Neuronal stem cell (in vitro differentiated cells): ENCODE data around the gene CD200R1.

Source experiments
- DNase-seq: peaks from one replicate; pipeline ENCODE4 v3.0.0-alpha.2; 2013; ENCODE audit warnings: low spot score
- H2AFZ ChIP-seq: one replicate; pipeline ENCODE4 v1.6.1; 2013; ENCODE audit warnings: mild to moderate bottlenecking, low read length, inconsistent platforms
- H2AK5ac ChIP-seq: 2 replicates; pipeline ENCODE4 v1.6.1; 2013; ENCODE audit warnings: low read depth, mild to moderate bottlenecking, inconsistent platforms, low read length, moderate library complexity, mixed read lengths
- H2BK120ac ChIP-seq: 2 replicates; pipeline ENCODE4 v1.6.1; 2013; ENCODE audit warnings: low read depth, mild to moderate bottlenecking, inconsistent platforms, low read length, moderate library complexity, mixed read lengths
- H2BK12ac ChIP-seq: one replicate; pipeline ENCODE4 v1.6.1; 2013; ENCODE audit warnings: low read length, inconsistent platforms
- H2BK15ac ChIP-seq: 2 replicates; pipeline ENCODE4 v1.6.1; 2013; ENCODE audit warnings: mild to moderate bottlenecking, low read length, inconsistent platforms, mixed read lengths
- H2BK5ac ChIP-seq: one replicate; pipeline ENCODE4 v1.6.1; 2013; ENCODE audit warnings: inconsistent platforms, mild to moderate bottlenecking, low read length, moderate library complexity
- H3K14ac ChIP-seq: one replicate; pipeline ENCODE4 v1.6.1; 2013; ENCODE audit warnings: low read length, inconsistent platforms
- H3K18ac ChIP-seq: 2 replicates; pipeline ENCODE4 v1.6.1; 2013; ENCODE audit warnings: low read length, inconsistent platforms
- H3K23ac ChIP-seq: 2 replicates; pipeline ENCODE4 v1.6.1; 2013; ENCODE audit warnings: low read depth, mild to moderate bottlenecking, mixed read lengths, low read length, inconsistent platforms; ENCODE audit not compliant: poor library complexity
- H3K27ac ChIP-seq: replicated peaks from 3 replicates; pipeline ENCODE4 v1.5.1; 2013; ENCODE audit warnings: low read length, inconsistent platforms
- H3K27me3 ChIP-seq, 3 experiments: 2 replicates each; pipeline ENCODE4 v1.6.1; 2013; ENCODE audit warnings: low read length in 3 of 3, mild to moderate bottlenecking in 2 of 3, inconsistent platforms in 1 of 3, low read depth in 1 of 3, mixed read lengths in 1 of 3, moderate library complexity in 1 of 3; ENCODE audit not compliant: control insufficient read depth in 3 of 3, insufficient read depth in 3 of 3
- H3K36me3 ChIP-seq, 2 donors: replicated peaks in 1 of 2; 2 replicates each; pipeline ENCODE4 v1.6.1; 2013; ENCODE audit warnings: low read length in 2 of 2; ENCODE audit not compliant: control insufficient read depth in 2 of 2, insufficient read depth in 2 of 2
- H3K4ac ChIP-seq: 2 replicates; pipeline ENCODE4 v1.6.1; 2013; ENCODE audit warnings: inconsistent platforms, mild to moderate bottlenecking, low read length, moderate library complexity
- H3K4me1 ChIP-seq, 2 donors: 1 replicate in 1 of 2; 2 replicates in 1 of 2; pipeline ENCODE4 v1.6.1; 2013; ENCODE audit warnings: low read length in 2 of 2, low read depth in 1 of 2; ENCODE audit not compliant: control insufficient read depth in 2 of 2, insufficient read depth in 1 of 2
- H3K4me2 ChIP-seq: one replicate; pipeline ENCODE4 v1.6.1; 2013; ENCODE audit warnings: mild to moderate bottlenecking, low read length, inconsistent platforms; ENCODE audit not compliant: insufficient read depth, poor library complexity, severe bottlenecking
- H3K4me3 ChIP-seq, 2 donors: 2 replicates each; pipeline ENCODE4 v1.5.1; 2013; ENCODE audit warnings: low read length in 2 of 2, mild to moderate bottlenecking in 2 of 2, inconsistent platforms in 1 of 2, moderate library complexity in 1 of 2
- H3K79me1 ChIP-seq: one replicate; pipeline ENCODE4 v1.6.1; 2013; ENCODE audit warnings: low read depth, mild to moderate bottlenecking, inconsistent platforms, low read length, moderate library complexity
- H3K9ac ChIP-seq: one replicate; pipeline ENCODE4 v1.6.1; 2013; ENCODE audit warnings: mild to moderate bottlenecking, low read depth, low read length, inconsistent platforms; ENCODE audit not compliant: poor library complexity
- H3K9me3 ChIP-seq, 2 donors: replicated peaks in 1 of 2; 2 replicates each; pipeline versions ENCODE3 to v1.6.1; 2013; ENCODE audit warnings: low read length in 2 of 2, mild to moderate bottlenecking in 2 of 2, inconsistent platforms in 1 of 2, low read depth in 1 of 2, mixed read lengths in 1 of 2, moderate library complexity in 1 of 2; ENCODE audit not compliant: control insufficient read depth in 2 of 2, insufficient read depth in 1 of 2
- H4K8ac ChIP-seq: one replicate; pipeline ENCODE4 v1.6.1; 2013; ENCODE audit warnings: low read depth, mild to moderate bottlenecking, inconsistent platforms, low read length, moderate library complexity
- H4K91ac ChIP-seq: one replicate; pipeline ENCODE4 v1.6.1; 2013; ENCODE audit warnings: low read length, low read depth, mild to moderate bottlenecking, inconsistent platforms; ENCODE audit not compliant: poor library complexity
- WGBS, 2 donors: extraction: QIAGEN DNeasy Blood & Tissue Kit; methylation state at CpG; one replicate each; pipeline ENCODE4 v1.1.7; 2013; ENCODE audit warnings: missing lambda C conversion rate in 2 of 2, mixed read lengths in 1 of 2; ENCODE audit not compliant: insufficient read length in 2 of 2, insufficient replicate concordance in 1 of 2; ENCODE audit errors: extremely low coverage in 2 of 2; 5-methylcytosine and 5-hydroxymethylcytosine counted together

Gene CD200R1

GRCh38 chr3:112967828-112968227, 7.1 kb downstream of the CD200R1 start:
- Histone ChIP-seq H3K9ac (no peak overlapping the region), H4K91ac (no peak overlapping the region), H2BK5ac (no peak overlapping the region), H3K23ac (no peak overlapping the region), H2AFZ (no peak overlapping the region), H3K27ac (no peak overlapping the region), H3K27me3 (peaks cover 0 to 14% (median 0%) of the 10 kb centered on the region in 3 experiments), H2BK15ac (no peak overlapping the region), H3K9me3 (peaks cover 0 to 2% of the 10 kb centered on the region in 2 donors), H3K4me2 (no peak overlapping the region), H2BK120ac (no peak overlapping the region), H3K4me3 (no peak overlapping the region), H3K4me1 (no peaks in the 10 kb centered on the region), H2AK5ac (no peak overlapping the region), H2BK12ac (no peak overlapping the region), H3K4ac (no peak overlapping the region), H3K36me3 (no peaks in the 10 kb centered on the region), H3K79me1 (no peaks in the 10 kb centered on the region), H3K18ac (no peak overlapping the region), H3K14ac (no peak overlapping the region), H4K8ac (no peak overlapping the region)
- WGBS, 2 donors, result no CpG with 5 or more reads among the region's 1 CpG
- no peak for DNase-seq

GRCh38 chr3:112967425-112967824, 7.5 kb downstream of the CD200R1 start:
- no peak for DNase-seq
- Histone ChIP-seq H2BK12ac (no peak overlapping the region), H4K8ac (no peak overlapping the region), H3K14ac (no peak overlapping the region), H3K4me1 (no peaks in the 10 kb centered on the region), H2AK5ac (no peak overlapping the region), H3K27me3 (peaks cover 0 to 14% (median 0%) of the 10 kb centered on the region in 3 experiments), H3K79me1 (no peaks in the 10 kb centered on the region), H3K9me3 (peaks cover 0 to 2% of the 10 kb centered on the region in 2 donors), H3K9ac (no peak overlapping the region), H3K4ac (no peak overlapping the region), H2BK120ac (no peak overlapping the region), H4K91ac (no peak overlapping the region), H3K23ac (no peak overlapping the region), H3K36me3 (no peaks in the 10 kb centered on the region), H3K18ac (no peak overlapping the region), H2BK5ac (no peak overlapping the region), H2BK15ac (no peak overlapping the region), H3K27ac (no peak overlapping the region), H2AFZ (no peak overlapping the region), H3K4me2 (no peak overlapping the region), H3K4me3 (no peak overlapping the region)
- no CpG with 5 or more reads among the region's 1 CpG for WGBS, 2 donors

- no peak overlapping the region for H3K4ac ChIP-seq
- H2AK5ac ChIP-seq, result no peak overlapping the region
- WGBS, 2 donors, result no CpG with 5 or more reads among the region's 2 CpGs
- H2BK120ac ChIP-seq, result no peak overlapping the region
- no peak overlapping the region for H2BK12ac ChIP-seq
- no peak for DNase-seq
- no peak overlapping the region for H3K4me2 ChIP-seq
- no peak overlapping the region for H3K9ac ChIP-seq
- H3K14ac ChIP-seq, result no peak overlapping the region
- no peak overlapping the region for H3K27ac ChIP-seq
- no peaks in the 10 kb centered on the region for H3K4me1 ChIP-seq
- H2BK5ac ChIP-seq, result no peak overlapping the region
- no peak overlapping the region for H4K91ac ChIP-seq
- no peak overlapping the region for H3K23ac ChIP-seq
- no peaks in the 10 kb centered on the region for H3K36me3 ChIP-seq
- H2BK15ac ChIP-seq, result no peak overlapping the region
- no peak overlapping the region for H4K8ac ChIP-seq
- no peaks in the 10 kb centered on the region for H3K79me1 ChIP-seq
- peaks cover 0 to 2% of the 10 kb centered on the region in 2 donors for H3K9me3 ChIP-seq
- no peak overlapping the region for H3K18ac ChIP-seq
- H2AFZ ChIP-seq, result no peak overlapping the region
- peaks cover 0 to 7% (median 0%) of the 10 kb centered on the region in 3 experiments for H3K27me3 ChIP-seq
- no peak overlapping the region for H3K4me3 ChIP-seq
These were observed 8.3 kb downstream of the CD200R1 start for GRCh38 chr3:112966633-112967032.

GRCh38 chr3:112965656-112966055, 9.2 kb downstream of the CD200R1 start:
- Histone ChIP-seq H2BK15ac (no peak overlapping the region), H3K4me2 (no peak overlapping the region), H2BK5ac (no peak overlapping the region), H3K9me3 (peaks cover 0 to 2% of the 10 kb centered on the region in 2 donors), H2AFZ (no peak overlapping the region), H3K79me1 (no peaks in the 10 kb centered on the region), H2BK120ac (no peak overlapping the region), H3K23ac (no peak overlapping the region), H3K9ac (no peak overlapping the region), H3K4me3 (no peak overlapping the region), H4K8ac (no peak overlapping the region), H3K4me1 (no peaks in the 10 kb centered on the region), H2AK5ac (no peak overlapping the region), H2BK12ac (no peak overlapping the region), H4K91ac (no peak overlapping the region), H3K36me3 (no peaks in the 10 kb centered on the region), H3K14ac (no peak overlapping the region), H3K4ac (no peak overlapping the region), H3K27ac (no peak overlapping the region), H3K27me3 (peaks cover 0 to 3% (median 0%) of the 10 kb centered on the region in 3 experiments), H3K18ac (no peak overlapping the region)
- no peak for DNase-seq
- WGBS, 2 donors, result no CpG with 5 or more reads among the region's 6 CpGs
